Measurements from ENCODE around the gene TYRP1.

DNA sequence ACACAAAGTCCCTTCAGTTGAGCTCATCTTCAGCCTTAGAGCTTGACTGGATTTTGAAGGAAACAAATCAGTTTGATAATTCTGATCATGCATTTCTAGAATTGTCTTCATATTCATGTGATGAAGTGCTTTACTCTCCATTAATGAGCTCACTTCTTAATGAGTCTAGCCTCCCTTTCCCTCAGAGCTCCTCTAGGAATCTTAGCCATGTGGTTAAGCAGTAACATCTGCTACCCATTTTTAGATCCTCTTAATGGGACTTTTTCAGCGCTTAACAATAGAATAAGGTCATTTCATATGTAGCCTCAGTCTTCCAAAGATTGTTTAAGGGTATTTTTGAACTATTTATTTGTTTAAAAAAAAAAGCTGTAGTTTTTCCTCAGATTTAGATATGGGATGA lies 44.7 kb downstream of the TYRP1 start:
- TF ChIP-seq POLR2AphosphoS5 (IDR thresholded peaks at IDR 0.05; ENCODE audit: low read depth, low read length) (no peak), POLR2A (IDR thresholded peaks at IDR 0.05; ENCODE audit: low read depth, low read length) (no peak), TAF1 (IDR thresholded peaks at IDR 0.05; ENCODE audit: borderline replicate concordance, low read depth, low read length) (no peak)
